Neural crest cell (in vitro differentiated cells): ENCODE measurements around the gene PCCB. TPM values are rescaled to one million over a fixed set of nuclear protein-coding genes. Genes with fewer than 3 reads are reported as not detected.

ENCODE experiments used
- DNase-seq: peaks from one replicate; pipeline ENCODE4 v3.0.0; 2021; ENCODE audit warnings: low read depth, mixed read lengths, low spot score
- H3K27ac Mint-ChIP-seq: one replicate; pipeline ENCODE4 v1.8.0; 2021; ENCODE audit warnings: mild to moderate bottlenecking, mixed read lengths; ENCODE audit not compliant: unreplicated experiment
- H3K27me3 Mint-ChIP-seq: 2 replicates; pipeline ENCODE4 v1.8.0; 2021; ENCODE audit warnings: low read depth, mild to moderate bottlenecking, mixed read lengths
- H3K36me3 Mint-ChIP-seq: 2 replicates; pipeline ENCODE4 v1.8.0; 2021; ENCODE audit warnings: low read depth, mild to moderate bottlenecking, mixed read lengths
- H3K4me1 Mint-ChIP-seq: 2 replicates; pipeline ENCODE4 v1.8.0; 2021; ENCODE audit warnings: mixed read lengths
- H3K4me3 Mint-ChIP-seq: one replicate; pipeline ENCODE4 v1.8.0; 2021; ENCODE audit warnings: mild to moderate bottlenecking, mixed read lengths
- H3K9me3 Mint-ChIP-seq: 2 replicates; pipeline ENCODE4 v1.8.0; 2021; ENCODE audit warnings: mixed read lengths
- total RNA-seq: library from RNA; stranded (reverse); gene quantifications from 2 replicates; pipeline ENCODE4 v1.2.1, GENCODE V29; 2021
- TF ChIP-seq, protein P1 (sequence below): fragments of 200-600 bp; sonication (generic); conservative IDR thresholded peaks from 2 replicates; pipeline ENCODE4 v1.5.0; 2021; ENCODE audit warnings: antibody characterized with exemption, mild to moderate bottlenecking

The PCCB gene
- total RNA-seq, 1 donor from 2014 or later = 50.7 TPM

DNA sequence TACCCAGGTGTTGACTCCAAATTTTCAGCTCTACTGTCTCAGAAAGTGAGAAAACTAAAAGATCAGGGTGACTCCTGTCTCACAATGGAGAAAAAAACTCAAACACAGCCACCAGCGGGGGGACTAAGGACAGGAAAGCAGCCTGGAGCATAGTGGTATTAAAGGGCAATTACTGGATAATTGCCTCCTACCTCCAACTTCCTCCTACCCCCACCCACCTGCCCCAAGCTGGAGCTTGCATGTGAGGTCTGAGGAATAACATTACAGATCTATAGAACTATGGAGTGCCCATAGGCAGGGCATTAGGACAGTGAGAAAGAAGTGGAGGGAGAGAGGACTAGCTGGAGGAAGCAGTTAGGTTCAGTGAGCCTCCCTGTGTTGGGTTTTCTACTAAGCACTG, 2.7 kb upstream of the PCCB start:
- H3K27ac Mint-ChIP-seq = no peak overlapping the region
- DNase-seq = no peak
- peaks cover 19% of the 10 kb centered on the region for H3K4me1 Mint-ChIP-seq
- H3K36me3 Mint-ChIP-seq = no peaks in the 10 kb centered on the region
- TF ChIP-seq, protein P1, sequence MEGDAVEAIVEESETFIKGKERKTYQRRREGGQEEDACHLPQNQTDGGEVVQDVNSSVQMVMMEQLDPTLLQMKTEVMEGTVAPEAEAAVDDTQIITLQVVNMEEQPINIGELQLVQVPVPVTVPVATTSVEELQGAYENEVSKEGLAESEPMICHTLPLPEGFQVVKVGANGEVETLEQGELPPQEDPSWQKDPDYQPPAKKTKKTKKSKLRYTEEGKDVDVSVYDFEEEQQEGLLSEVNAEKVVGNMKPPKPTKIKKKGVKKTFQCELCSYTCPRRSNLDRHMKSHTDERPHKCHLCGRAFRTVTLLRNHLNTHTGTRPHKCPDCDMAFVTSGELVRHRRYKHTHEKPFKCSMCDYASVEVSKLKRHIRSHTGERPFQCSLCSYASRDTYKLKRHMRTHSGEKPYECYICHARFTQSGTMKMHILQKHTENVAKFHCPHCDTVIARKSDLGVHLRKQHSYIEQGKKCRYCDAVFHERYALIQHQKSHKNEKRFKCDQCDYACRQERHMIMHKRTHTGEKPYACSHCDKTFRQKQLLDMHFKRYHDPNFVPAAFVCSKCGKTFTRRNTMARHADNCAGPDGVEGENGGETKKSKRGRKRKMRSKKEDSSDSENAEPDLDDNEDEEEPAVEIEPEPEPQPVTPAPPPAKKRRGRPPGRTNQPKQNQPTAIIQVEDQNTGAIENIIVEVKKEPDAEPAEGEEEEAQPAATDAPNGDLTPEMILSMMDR = no peak
- no peaks in the 10 kb centered on the region for H3K27me3 Mint-ChIP-seq
- H3K4me3 Mint-ChIP-seq = peak overlapping the region; percentile 17
- no peaks in the 10 kb centered on the region for H3K9me3 Mint-ChIP-seq

DNA sequence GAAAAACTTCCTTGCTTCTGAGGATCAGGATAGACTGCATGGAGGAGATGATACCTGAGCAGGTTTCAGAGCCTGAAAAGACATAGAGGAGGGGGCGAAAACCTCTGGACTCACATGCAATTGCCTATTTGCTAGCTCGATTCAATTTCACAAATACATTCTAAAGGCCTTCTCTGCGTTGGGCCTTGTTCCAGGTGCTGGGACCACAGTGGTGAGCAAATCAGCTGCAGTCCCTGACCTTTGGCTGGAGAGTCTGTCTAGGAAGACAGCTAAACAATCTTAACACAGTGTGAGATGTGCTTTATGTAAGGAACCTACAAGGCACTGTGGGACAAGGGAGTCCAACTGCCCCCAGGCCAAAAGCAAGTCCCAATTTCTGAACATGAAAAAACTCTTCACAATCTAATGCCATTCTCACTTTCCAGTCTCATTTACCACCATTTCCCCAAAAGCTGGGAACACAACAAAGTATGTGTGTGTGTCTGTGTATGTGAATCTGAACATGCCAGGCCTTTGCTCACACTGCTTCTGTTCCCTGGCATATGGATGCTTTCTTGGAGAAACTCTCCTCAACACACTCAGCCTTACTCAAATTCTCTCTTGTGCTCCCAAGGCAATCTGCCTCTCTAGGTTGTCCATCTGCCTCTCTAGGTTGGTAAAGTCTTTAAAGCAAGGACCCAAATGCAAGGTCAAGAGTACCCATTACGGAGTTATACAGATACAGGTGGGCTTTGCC, 2.1 kb upstream of the PCCB start:
- TF ChIP-seq, protein P1 = no peak
- H3K4me3 Mint-ChIP-seq = peak overlapping the region; percentile 17
- H3K4me1 Mint-ChIP-seq = peaks cover 19% of the 10 kb centered on the region
- no peaks in the 10 kb centered on the region for H3K9me3 Mint-ChIP-seq
- H3K27ac Mint-ChIP-seq = no peak overlapping the region
- DNase-seq = no peak
- no peaks in the 10 kb centered on the region for H3K36me3 Mint-ChIP-seq
- no peaks in the 10 kb centered on the region for H3K27me3 Mint-ChIP-seq

DNA sequence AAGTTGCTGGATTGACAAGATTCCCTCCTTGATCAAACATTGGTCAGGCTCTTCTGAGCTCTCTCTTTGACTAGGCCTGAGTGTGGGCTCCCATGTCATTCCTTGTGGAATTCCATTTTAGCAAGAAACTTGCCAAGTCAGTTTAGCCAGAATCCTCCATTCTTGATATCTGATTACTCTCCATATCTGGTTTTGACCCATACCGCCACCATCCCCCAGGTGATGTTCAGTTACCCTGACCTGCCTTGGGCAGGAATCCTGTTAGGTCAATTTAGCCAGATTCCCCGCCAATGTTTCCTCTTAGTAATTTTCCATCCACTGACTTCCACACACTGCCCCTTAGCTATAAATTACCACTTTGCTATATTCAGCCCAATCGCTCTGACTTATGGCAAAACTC, 1.0 kb upstream of the PCCB start:
- DNase-seq = no peak
- Mint-ChIP-seq H3K36me3 (no peaks in the 10 kb centered on the region), H3K27me3 (no peaks in the 10 kb centered on the region), H3K9me3 (no peaks in the 10 kb centered on the region), H3K4me3 (peak overlapping the region; percentile 94), H3K27ac (no peak overlapping the region), H3K4me1 (peaks cover 19% of the 10 kb centered on the region)
- TF ChIP-seq, protein P1 = no peak

DNA sequence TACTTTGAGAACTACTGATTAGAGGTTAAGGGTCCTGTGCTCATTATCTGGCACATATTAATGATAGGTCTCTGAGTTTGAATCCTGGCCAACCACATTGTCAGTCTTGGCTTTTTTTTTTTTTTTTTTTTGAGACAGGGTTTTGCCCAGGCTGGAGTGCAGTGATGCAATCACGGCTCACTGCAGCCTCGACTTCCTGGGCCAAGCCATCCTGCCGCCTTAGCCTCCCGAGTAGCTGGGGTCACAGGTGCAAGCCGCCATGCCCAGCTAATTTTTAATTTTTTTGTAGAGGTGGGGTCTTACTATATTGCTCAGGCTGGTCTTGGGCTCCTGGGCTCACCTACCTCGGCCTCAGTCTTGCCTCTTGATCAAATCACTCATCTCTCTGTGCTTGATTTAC, 547 bp upstream of the PCCB start:
- DNase-seq = no peak
- Mint-ChIP-seq H3K36me3 (no peaks in the 10 kb centered on the region), H3K9me3 (no peaks in the 10 kb centered on the region), H3K4me1 (peaks cover 19% of the 10 kb centered on the region), H3K27ac (peak overlapping the region; percentile 97), H3K4me3 (peak overlapping the region; percentile 94), H3K27me3 (no peaks in the 10 kb centered on the region)
- TF ChIP-seq, protein P1 = no peak

DNA sequence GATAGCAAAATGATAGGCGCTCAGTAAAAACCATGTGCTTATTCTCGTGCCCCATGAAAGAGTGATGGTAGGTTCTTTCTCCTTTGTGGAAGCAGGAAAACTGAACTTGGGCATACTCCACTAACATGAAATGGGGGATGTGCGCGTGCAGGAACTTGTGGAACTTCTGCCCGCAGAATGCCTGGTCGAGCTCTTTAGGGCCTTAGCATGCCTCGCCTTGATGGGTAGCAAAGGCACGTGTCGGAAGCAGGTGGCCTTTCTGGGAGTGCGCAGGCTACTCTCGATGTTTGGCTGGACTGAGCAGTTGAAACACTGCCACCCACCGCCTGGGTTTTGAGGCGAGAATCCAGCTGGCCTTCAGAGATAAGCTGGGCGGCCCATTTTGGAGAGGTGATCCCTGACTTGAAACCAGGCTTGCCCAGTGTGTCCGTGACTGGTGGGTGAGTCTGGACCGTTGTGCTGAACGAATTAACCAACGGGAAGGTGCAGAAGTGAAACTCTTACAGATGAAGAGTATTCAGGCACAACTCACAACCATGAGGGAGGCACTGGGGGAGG, 842 bp downstream of the PCCB start:
- no peaks in the 10 kb centered on the region for H3K27me3 Mint-ChIP-seq
- peak overlapping the region; percentile 94 for H3K4me3 Mint-ChIP-seq
- H3K9me3 Mint-ChIP-seq = no peaks in the 10 kb centered on the region
- TF ChIP-seq, protein P1 = no peak
- DNase-seq = peak; percentile 3
- peaks cover 3% of the 10 kb centered on the region for H3K36me3 Mint-ChIP-seq
- peak overlapping the region; percentile 97 for H3K27ac Mint-ChIP-seq
- peaks cover 24% of the 10 kb centered on the region for H3K4me1 Mint-ChIP-seq
